GM21576 (cell line): ENCODE measurements around the gene SH3RF3.

Source experiments
- ATAC-seq: cut with Tn5 transposase; IDR thresholded peaks from one replicate; pipeline ENCODE4 v1.9.1; 2021; ENCODE audit warnings: mild to moderate bottlenecking, moderate library complexity; ENCODE audit not compliant: unreplicated experiment

SH3RF3 gene

GRCh38 chr2:109479804-109480203 is 350.8 kb downstream of the SH3RF3 start:
- ATAC-seq: no peak

- ATAC-seq: no peak
Observed at GRCh38 chr2:109480486-109481195, 351.6 kb downstream of the SH3RF3 start.

GRCh38 chr2:109481196-109481555 is 352.2 kb downstream of the SH3RF3 start:
- no peak for ATAC-seq

GRCh38 chr2:109481599-109481998 is 352.6 kb downstream of the SH3RF3 start:
- ATAC-seq: no peak

- no peak for ATAC-seq
Observed at GRCh38 chr2:109482361-109482861, 353.4 kb downstream of the SH3RF3 start.

GRCh38 chr2:109486711-109487535 is 357.9 kb downstream of the SH3RF3 start:
- no peak for ATAC-seq

GRCh38 chr2:109487536-109487869 is 358.5 kb downstream of the SH3RF3 start:
- ATAC-seq: no peak

- ATAC-seq: no peak
Observed at GRCh38 chr2:109487871-109488655, 359.1 kb downstream of the SH3RF3 start.

- no peak for ATAC-seq
Observed at GRCh38 chr2:109489296-109489695, 360.3 kb downstream of the SH3RF3 start.

- no peak for ATAC-seq
Observed at GRCh38 chr2:109493176-109493935, 364.4 kb downstream of the SH3RF3 start.

GRCh38 chr2:109494351-109494750 is 365.3 kb downstream of the SH3RF3 start:
- no peak for ATAC-seq

GRCh38 chr2:109497463-109497862 is 368.5 kb downstream of the SH3RF3 start:
- ATAC-seq: no peak

GRCh38 chr2:109497911-109498870 is 369.2 kb downstream of the SH3RF3 start:
- no peak for ATAC-seq

GRCh38 chr2:109498906-109499305 is 369.9 kb downstream of the SH3RF3 start:
- no peak for ATAC-seq

- no peak for ATAC-seq
Observed at GRCh38 chr2:109499566-109499965, 370.6 kb downstream of the SH3RF3 start.

GRCh38 chr2:109500910-109501309 is 371.9 kb downstream of the SH3RF3 start:
- no peak for ATAC-seq

GRCh38 chr2:109501461-109501860 is 372.5 kb downstream of the SH3RF3 start:
- no peak for ATAC-seq

- ATAC-seq: no peak
Observed at GRCh38 chr2:109503191-109503590, 374.2 kb downstream of the SH3RF3 start.

GRCh38 chr2:109507217-109507616 is 378.2 kb downstream of the SH3RF3 start:
- ATAC-seq: no peak

- ATAC-seq: no peak
Observed at GRCh38 chr2:109507828-109508227, 378.8 kb downstream of the SH3RF3 start.
